GM10847 (cell line): Measurements from ENCODE around the gene IDH2.

Experiments
- POLR2A ChIP-seq: IDR thresholded peaks from 2 replicates; pipeline ENCODE4 v1.6.1; 2011; ENCODE audit not compliant: insufficient read length; ENCODE audit errors: extremely low read depth

Gene IDH2

DNA sequence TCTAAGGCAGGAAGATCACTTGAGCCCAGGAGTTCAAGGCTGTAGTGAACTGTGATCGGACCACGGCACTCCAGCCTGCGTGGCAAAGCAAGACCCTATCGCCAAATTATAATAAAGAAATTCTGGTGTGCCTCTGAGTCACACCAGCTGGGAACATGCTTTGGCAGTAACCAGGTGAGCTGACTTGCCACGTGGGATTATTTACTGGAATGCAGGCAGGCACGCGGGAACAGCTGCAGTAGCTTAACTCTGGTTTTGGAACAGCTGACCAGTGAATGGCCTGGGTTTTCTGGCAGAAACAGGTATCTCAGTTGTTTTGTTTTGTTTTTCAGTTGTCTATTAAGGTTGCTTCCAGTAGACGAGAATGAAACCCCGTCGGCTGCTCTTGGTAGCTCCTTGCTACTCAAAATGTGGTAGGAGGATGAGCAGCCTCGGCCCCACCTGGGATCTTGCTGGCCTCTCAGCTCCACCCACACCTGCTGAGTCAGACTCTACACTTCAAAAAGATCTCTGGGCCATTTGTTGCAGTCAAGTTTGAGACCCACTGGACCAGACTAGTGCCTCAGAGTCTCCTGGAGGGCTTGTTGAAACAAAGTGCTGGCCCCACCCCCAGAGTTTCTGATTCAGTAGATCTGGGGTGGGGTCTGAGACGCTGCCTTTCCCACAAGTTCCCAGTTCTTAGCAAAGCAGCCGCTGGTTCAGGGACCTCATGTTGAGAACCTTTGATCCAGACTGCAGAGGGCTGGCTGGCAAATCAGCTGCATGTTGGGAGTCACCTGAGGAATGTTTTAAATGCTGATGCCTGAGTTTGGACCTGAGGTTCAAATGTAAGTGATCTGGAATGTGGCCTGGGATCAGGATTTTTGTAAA is 26.6 kb downstream of the IDH2 start:
- no peak for TF ChIP-seq POLR2A

DNA sequence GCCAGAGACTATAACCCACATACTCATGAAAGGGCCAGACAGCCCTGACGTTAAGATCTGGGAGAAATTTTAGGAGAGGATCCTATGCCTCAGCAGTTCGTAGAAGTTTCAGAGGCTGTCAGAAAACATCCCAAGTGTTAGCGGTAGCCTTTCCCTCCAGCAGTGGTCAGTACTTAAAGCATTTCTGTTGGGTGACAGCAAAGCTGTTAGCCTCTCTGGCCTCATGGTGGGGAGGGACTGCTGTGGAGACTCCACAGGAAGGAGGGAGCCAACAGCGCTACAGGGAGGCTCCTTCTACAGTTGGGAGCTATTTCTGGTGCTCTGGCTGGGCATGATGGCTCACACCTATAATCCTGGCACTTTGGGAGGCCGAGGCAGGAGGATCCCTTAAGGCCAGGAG is 27.4 kb downstream of the IDH2 start:
- no peak for TF ChIP-seq POLR2A

DNA sequence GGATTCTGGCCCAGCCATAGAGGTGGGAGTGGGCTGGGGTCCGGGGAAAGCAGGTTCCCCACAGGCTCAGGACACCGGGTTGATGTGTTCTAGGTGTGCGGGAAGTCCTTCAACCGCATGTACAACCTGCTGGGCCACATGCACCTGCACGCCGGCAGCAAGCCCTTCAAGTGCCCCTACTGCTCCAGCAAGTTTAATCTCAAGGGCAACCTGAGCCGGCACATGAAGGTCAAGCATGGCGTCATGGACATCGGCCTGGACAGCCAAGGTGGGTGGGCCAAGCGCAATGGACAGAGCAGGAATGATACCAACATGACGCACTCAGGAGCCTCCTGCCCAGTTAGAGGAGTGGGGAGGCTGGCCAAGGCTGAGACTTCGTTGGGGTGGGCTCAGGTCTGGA is 28.2 kb downstream of the IDH2 start:
- TF ChIP-seq POLR2A, result no peak

DNA sequence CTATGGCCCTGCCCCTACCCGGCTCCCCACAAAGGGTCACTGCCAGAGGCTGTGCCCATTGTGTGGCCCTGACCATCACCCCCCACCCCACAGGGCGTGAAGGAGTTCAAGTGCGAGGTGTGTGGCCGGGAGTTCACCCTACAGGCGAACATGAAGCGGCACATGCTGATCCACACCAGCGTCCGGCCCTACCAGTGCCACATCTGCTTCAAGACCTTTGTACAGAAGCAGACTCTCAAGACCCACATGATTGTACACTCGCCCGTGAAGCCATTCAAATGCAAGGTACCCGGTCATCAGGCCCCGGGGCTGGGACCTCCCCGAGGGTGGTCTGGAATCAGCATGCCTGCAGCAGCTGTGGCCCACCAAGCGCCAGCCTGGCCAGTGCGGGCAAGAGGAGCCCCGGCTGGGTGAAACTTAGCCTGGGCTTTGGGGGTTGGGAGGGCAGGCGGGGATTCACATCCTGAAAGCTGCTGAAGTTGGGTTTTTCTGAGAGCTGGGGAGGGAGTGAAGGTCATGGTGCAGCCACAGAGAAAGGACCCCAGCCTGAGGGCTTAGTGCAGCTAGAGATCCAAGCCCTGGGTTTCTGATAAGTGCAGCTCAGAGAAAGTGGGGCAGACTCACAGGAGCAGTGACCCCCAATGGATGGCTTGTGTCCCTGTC is 29.2 kb downstream of the IDH2 start:
- TF ChIP-seq POLR2A, result no peak

DNA sequence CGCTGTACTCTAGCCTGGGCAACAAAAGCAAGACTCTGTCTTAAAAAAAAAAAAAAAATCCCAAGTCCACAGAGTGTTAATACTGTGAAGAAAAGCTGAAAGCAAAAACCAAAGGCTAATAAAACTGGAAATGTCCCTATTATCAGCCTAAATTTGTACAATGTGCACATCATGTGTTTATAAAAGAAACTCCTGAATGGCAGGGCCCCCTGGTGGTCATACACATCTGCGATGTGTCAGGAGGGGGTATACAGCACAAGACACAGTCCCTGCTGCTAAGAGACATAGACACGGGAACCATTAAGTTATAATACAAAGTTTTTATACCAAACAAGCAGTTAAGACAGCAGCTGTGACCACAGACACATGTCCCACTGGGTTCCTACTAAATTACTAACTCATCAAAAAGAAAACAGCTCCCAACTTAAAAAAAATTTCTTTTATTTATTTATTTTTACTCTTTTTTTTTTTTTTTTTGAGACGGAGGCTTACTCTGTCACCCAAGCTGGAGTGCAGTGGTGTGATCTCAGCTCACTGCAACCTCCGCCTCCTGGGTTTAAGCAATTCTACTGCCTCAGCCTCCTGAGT is 31.0 kb downstream of the IDH2 start:
- TF ChIP-seq POLR2A, result no peak

DNA sequence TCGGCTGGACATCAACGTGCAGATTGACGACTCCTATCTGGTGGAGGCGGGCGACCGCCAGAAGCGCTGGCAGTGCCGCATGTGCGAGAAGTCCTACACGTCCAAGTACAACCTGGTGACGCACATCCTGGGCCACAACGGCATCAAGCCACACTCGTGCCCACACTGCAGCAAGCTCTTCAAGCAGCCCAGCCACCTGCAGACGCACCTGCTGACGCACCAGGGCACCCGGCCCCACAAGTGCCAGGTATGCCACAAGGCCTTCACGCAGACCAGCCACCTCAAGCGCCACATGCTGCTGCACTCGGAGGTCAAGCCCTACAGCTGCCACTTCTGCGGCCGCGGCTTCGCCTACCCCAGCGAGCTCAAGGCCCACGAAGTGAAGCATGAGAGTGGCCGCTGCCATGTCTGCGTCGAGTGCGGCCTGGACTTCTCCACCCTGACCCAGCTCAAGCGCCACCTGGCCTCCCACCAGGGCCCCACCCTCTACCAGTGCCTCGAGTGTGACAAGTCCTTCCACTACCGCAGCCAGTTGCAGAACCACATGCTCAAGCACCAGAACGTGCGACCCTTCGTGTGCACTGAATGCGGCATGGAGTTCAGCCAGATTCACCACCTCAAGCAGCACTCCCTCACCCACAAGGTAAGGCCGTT is 34.2 kb downstream of the IDH2 start:
- no peak for TF ChIP-seq POLR2A

DNA sequence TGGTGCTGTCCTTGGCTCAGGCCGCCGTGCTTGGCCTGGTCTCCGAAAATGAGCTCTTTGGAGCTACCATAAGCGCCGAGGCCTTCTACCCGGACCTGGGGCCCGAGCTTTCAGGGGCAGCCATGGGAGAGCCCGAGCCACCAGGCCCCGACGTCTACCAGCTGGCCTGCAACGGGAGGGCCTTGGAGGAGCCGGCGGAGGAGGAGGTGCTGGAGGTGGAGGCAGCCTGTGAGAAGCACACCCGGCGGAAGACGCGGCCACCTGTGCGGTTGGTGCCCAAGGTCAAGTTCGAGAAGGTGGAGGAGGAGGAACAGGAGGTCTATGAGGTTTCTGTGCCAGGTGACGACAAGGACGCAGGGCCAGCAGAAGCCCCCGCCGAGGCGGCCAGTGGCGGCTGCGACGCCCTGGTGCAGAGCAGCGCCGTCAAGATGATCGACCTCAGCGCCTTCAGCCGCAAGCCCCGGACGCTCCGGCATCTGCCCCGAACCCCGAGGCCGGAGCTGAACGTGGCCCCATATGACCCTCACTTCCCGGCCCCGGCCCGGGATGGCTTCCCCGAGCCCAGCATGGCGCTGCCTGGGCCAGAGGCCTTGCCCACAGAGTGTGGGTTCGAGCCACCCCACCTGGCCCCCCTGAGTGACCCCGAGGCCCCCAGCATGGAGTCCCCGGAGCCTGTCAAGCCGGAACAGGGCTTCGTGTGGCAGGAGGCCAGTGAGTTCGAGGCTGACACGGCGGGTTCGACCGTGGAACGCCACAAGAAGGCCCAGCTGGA is 34.9 kb downstream of the IDH2 start:
- TF ChIP-seq POLR2A, result no peak

DNA sequence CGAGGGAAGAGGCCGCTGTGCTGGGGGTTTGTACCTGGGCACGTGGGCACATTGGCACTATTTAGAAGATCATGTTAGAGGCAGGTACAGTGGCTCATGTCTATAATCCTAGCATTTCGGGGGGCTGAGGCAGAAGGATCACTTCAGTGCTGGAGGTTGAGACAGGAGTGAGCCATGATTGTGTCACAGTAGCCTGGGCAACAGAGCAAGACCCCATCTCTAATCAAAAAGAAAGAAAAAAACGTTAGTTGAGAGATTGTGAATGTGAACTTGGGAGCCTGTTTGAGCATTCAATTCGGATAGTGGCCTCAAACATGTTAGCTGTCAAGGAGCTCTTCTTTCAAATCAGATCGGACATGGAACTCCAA is 36.6 kb downstream of the IDH2 start:
- TF ChIP-seq POLR2A, result no peak

DNA sequence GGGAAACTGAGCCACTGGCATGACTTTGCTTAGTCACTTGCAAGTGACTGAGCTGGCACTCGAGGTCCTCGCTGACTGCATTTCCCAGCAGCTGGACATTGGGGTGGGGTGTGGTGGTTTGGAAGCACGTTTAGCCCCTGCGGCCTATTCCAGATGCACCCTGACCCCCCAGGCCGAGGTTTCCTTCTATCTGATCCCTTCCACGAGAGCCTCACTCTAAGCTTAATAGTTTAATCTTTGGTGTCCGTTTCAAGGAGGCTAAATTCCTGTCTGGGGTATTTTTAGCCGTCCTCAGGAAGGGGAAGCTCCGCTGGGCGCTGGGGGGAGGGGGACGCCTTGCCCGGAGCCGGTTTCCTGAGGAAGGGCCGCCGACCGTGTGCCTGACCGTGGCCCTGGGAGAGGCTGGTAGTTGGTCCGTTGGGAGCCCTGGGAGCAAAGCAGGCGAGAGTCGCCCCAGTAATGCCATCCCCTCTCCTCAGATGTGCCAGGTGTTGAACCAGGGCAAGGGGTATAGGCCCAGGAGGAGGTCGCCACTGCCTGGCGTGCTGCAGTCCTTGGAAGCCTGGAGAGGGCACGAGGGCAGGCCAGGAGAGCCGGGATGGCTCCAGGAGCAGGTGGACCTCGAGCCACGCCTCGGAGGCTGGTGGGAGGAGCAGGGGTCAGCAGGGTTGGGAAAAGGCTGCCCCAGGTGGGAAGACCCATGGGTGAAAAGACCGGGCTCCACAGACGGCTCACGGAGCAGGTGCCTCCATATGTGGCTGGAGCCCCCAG is 37.2 kb downstream of the IDH2 start:
- TF ChIP-seq POLR2A, result no peak

DNA sequence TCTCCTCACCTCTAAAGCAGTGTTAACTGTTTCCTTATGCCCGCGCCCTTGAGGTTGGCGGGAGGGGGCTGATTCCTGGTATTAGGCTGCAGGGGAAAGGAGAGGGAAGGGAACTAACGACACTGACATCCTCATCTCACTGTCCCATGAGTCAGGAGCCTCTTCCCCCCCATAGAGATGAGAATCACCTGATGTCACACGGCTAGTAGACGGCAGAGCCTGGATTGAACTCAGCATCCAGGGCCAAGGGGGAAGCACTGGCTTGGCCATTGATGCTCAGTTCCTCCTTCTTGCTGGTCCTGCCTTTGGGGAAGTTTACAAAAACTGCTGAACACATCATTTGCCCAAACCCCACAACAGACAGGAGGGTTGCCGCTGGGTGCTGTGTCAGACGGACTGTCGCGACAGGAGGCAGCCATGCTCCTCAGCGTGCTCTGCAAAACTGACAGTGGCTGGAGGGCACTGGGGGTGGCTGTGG is 38.5 kb downstream of the IDH2 start:
- no peak for TF ChIP-seq POLR2A

DNA sequence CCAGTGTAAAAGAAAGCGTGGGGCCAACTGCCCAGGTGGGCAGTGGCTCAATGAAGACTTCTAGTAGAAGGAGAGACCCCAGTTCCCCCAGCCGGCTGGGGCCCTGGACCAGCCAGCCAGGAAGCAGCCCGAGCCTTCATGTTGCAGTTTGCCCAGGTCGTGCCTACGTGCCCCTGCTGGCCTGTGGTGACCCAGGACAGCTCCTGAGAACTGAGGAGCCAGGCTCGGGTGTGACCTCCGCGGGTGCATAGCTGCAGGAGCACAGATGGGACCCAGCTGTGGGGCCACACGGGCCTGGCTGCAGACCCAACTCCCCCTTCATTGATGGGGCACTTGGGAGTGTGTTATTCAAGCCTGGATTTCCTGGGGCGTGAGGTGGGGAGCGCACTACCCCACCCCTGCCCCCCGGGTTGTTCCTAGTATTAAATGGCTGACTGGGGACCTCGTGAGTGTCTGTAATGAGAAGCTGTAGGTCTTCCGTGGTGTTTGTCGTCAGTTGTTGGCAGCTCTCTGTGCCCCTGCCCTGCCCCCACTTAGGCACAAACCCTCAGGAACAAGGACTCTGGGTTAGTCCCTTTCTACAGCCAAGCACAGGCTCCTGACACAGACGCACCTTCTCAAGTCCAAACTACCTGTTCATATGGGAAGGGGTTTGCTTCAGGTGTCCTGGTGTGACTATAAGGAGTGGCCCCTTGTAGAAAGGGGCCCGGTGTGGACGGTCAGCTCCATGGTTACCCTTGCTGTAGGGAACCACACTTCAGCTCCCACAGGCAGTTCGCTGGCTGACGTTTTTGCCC is 39.1 kb downstream of the IDH2 start:
- no peak for TF ChIP-seq POLR2A

DNA sequence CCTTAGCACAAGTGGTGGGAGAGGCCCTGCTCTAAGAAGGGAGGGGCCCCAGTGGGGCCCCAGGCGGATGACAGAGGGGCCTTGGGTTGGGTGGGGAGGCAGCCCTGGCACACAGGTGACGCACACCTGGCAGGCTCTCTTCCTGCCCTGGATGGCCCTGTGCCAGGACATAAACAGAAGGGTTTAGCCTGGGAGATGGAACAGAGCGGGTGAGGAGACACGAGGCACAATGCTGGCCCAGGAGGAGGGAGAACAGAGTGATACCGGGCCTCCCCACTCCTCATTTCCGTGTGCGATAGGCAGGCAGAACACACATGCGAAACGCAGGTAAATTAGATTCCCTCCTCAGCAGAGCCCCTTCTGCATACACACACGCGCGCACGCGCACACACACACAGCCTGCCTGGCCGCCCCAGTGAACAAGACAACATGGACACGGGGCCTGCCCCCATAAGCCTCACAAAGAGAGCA is 39.8 kb downstream of the IDH2 start:
- no peak for TF ChIP-seq POLR2A

DNA sequence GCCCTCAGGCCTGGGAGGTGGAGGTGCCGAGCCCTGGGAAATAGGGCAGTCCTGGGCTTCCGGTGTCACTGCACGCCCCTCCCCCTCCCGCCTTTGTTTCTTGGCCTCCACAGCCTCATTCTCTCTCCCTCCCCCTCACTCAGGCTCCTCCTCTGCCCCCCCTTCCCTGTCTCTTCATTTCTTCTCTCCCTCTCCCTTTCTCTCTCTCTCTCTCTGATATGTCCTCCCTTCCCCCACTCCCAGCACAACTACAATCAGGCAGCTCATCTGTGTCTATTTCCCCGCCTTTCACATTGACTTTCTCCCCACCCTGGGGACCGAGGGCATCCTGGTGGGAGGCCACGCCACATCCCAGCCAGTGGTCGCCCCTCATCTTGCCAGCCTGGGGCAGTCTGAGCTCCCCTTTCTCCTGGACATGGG is 40.2 kb downstream of the IDH2 start:
- TF ChIP-seq POLR2A, result no peak

DNA sequence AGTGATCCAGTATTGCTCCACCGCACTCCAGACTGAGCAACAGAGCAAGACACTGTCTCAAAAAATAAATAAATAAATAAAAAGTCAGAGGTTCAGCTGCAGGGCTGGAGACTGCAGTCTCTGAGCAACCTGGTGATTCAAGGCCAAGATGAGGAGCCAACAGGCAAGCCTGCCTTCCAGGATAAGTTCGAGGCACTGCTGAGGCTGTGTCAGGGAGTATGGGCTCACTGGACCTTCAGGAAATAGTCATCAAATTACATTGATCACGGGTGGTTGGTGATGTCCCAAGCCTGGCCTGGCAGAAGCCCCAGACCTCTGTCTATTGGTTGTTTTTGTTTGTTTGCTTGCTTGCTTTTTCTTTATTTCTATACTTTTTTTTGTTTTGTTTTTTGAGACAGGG is 41.5 kb downstream of the IDH2 start:
- TF ChIP-seq POLR2A, result no peak
